GM21825 (cell line): Measurements from ENCODE around the gene BLOC1S5.
"Not testable (repeated sequence)": the region's sequence is repeated elsewhere in the genome, so short reads cannot be mapped to it uniquely, and the experiment has no call there.

Source experiments
- ATAC-seq: cut with Tn5 transposase; IDR thresholded peaks from one replicate; pipeline ENCODE4 v1.9.1; 2021; ENCODE audit warnings: mild to moderate bottlenecking, moderate library complexity; ENCODE audit not compliant: unreplicated experiment

The BLOC1S5 gene

DNA sequence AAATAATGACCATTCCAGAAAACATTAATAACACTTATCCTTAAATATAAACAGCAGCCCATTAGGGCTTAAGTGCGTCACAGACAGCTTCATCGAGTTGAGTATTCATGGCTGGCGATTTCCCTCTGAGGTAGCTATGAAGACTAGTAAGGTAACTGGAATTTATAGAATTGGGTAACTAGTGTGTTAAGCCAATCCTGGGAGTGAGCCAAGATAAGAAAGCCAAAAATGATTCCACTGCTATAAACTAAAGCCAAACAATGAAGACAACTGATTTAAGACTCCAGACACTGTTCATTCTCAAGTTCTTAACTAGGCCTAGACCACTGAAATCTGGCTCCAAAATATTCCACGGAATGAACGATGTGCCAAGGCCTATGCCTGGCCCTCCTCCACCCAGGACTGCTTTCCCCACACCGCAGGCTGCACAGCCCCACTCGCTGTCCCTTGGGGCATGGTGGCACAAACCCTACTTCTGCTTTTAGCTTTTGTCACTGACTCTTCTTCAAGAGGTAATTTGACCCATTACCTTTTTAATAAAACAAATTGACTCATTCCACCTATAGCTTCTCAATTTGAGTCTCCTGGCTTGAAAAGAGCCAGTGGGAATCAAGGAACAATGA is 66.0 kb downstream of the BLOC1S5 start:
- no peak for ATAC-seq

DNA sequence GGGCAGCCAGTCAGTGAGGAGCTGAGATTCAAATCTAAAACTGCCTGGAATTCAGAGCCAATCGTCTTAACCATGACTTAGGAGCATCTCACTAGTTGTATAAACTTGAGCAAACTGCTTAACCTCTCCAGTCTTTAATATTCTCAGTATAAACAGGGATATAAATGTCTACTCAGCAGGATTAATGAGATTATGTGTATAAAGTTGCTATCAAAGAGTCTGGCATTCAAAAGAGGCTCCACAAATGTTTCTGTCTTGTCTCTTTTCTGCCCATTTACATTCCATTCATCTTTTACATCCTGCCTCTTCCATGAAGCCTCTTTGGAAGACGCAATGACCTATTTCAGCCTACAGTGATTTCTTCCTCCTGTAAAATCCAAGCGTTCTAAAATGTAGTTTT is 66.9 kb downstream of the BLOC1S5 start:
- ATAC-seq: no peak

DNA sequence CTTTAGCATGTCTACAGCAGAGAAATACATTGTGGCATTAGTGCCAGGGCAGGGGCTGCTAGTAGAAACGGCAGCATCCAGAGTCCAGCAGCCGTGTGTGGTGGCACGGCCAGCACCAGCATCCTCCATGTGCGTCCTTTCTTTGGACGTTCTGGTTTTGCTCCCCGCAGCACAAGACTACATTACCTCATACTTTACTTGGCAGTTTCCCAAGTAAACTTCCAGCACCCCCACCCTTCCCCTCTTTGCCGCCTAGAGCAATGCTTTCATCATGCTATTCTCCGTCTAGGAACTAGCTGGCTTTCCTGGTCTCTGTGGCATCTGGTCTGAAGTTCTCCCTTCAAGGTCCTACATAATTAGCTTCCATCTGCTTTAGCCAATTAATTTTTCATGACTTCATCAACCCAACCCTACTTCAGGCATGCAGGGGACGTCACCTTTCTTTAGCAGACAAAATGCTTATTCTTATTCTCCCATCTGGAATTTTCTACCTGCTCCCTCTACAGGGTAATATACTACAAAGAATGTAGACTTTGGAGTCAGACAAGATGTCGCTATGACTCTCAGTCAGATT is 67.6 kb downstream of the BLOC1S5 start:
- no peak for ATAC-seq

DNA sequence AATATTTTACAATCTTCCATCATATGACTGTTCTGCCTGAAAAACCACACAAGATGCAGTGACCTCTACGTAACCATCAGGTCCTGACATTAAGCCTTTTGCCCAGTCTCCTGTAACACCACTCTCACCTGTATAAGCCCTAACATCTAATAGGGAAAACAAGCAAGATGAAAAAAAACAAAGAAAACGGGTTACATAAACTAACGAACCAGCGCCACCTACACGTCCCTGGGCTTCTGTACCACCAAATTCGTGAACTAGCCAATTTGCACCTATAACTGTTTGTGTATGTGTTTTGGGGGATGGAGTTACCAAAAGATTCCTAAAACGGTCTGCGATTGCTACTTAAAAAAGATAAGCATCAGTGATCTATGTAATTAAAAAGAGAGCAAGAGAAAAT is 70.2 kb downstream of the BLOC1S5 start:
- no peak for ATAC-seq

DNA sequence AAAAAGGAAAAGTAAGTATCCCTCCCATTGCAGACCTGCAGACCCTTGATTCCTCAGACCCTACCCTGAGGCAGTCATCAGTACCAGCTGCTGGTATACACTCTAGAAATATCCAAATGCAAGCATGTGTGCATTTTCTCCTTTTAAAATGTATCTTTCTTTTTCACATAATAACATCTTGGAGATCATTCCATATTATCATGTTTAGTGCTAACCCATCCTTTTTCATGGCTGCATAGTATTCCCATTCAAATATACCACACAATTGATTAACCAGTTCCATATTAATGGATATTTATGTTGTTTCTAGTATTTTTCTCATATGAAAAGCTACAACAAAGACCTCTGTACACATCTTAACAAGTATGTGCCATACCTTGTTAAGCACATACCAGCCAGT is 70.8 kb downstream of the BLOC1S5 start:
- no peak for ATAC-seq

DNA sequence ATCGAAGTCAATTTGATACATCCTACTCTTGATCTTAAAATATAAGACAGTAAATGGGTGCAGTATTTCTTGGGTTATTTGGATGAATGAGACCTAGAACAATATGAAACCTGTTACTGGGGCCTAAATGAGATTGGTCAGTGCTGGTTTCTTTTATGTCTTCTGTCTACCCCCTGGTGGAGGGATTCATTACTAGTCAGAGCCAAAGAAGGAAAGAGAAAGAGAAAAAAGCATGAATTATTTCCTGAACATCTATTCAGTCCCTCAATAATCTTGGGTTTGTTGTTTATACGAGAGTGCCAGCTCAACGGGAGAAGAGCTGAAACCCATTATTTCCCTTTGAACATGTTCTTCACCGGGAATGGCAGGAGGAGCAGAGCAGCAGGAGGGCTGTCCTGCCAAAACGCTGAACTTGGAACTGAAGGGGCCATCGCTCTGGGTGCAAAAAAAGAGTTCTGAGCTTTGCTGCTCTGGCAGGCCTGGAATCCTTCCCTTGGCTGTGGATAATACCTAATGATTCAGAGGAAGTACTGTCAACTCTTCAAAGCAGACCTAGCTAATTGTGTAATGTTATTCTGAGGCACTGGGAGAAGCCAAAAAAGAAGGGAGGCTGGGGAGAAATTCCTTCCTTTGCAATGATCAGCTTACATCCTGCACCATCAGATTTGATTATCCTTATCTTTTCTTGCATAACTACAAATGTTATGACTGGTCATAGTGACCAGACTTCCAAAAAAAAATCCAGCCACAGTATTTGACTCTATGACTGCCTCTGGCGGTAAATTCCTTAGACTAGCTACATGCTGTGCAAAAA is 72.0 kb downstream of the BLOC1S5 start:
- peak; percentile 79 for ATAC-seq

DNA sequence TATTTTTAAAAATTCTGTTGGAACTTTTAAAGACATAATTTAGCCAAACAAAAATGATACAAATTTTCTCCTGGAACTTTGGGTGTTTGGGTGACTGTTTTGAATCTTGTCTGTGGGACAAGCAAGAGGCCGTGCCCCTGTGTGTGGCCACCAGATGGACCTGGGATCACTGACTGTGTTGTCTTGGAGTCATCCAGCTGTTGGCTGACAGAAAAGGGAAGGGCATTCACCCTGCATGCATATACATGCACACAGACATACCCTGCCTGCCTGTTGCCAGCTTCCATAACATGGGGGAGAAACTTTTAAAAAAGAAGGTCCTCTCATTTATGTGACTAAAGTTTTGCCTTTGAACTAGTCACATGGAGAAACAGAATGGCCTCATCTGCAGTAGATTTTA is 72.7 kb downstream of the BLOC1S5 start:
- no peak for ATAC-seq

DNA sequence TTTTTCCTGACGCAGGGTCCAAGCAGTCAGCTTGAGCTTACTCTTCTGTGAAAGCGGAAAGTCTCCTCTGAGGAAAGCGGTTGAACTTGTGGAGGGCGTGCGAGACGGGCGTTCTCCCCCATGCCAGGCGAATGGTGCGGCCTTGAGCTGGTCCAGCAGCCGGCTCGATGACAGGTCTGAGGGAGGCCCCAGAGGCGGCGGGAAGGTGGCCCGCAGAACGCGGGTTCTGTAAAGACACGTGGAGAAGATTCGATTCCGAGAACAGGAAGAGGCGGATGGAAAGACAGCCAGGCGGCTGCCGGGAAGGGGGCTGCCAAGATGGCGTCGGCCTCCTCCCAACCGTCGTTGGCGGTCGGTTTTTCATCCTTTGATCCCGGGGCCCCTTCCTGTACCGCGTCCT is 78.0 kb downstream of the BLOC1S5 start:
- ATAC-seq: no peak

DNA sequence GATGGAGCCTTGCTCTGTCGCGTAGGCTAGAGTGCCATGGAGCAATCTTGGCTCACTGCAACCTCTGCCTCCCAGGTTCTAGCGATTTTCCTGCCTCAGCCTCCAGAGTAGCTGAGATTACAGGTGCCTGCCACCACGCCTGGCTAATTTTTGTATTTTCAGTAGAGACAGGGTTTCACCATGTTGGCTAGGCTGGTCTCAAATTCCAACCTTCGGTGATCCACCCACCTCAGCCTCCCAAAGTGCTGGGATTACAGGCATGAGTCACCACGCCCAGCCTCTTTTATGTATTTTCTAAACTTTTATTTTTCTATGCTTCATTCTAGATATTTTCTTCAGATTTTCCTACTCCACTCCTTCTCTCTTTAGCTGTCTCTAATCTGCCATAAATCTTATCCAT is 80.2 kb downstream of the BLOC1S5 start:
- not testable (repeated sequence) for ATAC-seq

DNA sequence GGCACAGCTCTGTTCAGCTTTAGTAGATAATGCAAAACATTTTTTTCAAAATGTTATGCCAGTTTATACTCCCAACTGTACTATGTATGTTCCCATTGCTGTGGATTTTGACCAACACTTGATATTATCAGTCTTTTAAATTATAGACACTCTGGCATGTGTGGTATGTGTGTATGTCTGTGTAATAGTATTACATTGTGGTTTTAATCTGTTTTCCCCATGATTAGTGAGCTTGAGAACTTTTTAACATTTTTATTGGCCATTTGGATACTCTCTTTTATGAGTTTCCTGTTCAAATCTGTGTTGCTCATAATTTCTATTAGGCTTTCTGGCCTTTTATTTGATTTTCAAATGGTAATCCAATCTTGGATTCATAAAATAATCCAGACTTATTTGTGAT is 84.4 kb downstream of the BLOC1S5 start:
- ATAC-seq: no peak

DNA sequence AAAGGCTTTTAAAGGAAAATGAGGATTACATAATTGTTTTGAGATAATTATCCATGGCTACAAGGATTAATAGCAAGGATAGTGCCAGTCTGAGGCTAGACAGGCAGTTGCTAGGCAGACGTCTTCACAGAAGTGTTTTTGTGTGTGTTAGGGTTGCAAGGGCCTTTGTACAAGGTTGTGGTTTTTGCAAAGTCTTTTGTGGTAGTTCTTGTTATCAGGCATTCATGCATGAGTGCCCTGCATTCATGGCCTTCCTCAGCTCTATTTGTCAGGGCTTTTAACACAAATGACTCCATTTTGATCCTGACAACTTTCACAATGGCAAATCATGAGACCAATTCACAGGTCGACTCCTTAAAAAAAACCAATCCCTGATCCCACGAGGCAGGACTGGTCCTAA is 85.5 kb downstream of the BLOC1S5 start:
- peak; percentile 70 for ATAC-seq

DNA sequence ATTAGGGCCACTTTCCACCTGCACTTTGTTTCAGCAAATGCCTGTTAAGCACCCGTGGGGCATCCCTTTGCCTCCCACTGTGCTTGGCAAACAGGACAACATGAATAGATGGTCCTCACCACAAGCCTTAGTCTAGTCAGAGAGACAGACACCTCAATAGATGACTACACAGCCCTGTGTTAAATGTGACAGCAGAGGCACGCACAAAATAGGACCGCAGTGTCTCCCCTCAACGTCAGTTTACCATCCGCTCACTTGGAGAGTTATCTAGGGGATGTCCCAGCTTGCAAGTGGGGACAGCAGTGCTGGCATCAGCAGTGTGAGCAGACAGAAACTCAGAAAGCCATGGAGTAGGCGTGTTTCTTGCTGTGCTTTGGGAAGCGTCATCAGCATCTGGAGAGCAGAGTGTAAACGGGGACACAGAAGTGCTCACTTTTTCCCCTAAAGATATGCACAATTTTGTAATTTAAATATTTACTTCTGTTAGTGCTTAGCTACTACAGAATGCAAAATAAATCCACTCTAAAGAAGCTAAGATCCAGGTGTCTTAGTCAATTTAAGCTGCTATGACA is 87.6 kb downstream of the BLOC1S5 start:
- no peak for ATAC-seq

DNA sequence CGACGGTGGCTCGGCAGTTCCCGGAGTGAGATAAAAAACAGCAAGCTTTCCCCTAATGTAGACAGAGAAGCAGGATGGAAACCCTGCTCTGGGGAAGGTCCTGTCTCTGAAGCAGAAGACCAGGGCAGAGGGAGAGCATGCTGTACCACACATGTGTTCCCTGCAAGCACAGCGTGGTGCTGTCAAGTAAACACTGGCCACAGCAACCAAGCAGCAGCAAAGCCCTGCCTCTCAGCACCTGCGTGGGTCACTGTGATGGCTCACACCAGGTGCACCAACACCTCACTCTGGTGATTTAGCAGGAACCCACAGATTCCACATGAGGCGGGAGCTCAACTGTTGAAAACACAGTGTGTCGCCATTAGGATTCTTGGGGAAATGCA is 88.4 kb downstream of the BLOC1S5 start:
- no peak for ATAC-seq

DNA sequence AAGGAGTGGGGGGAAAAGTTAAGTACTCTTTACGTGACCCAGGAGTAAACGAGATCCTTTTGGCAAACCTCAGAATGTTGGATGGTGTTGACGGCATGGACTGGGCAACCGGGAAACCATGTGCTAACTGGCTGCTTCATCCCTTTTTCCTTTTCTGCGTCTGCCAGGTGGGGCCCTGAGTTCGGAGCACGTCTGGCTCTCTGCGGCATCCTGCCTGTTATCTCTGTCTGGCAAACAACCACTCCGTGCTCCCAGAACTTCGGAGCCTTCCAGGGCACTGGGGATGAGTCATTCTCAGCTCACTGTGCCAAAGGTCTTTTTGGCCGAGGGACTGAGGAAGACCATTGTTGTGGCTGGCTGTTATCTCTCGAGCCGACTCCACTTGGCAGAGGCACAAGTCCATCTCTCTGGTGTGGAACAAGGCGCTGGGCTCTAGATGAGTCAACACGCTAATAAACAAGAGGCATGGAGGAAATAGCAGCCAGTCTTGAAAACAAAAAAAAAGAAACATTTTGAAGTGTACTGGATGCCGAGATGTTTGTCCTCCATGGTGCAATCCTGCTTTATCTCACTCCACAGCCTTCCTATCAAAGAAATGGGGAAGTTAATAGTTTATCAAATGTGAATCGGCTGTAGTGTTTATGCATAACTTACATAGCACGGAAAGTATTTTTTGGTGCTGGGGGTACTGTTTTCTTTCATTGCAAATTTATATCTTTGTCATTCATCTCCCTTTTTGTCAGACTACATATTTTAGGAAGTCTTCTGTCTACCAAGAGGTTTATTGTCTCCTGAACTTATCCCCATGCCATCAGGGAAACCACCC is 89.0 kb downstream of the BLOC1S5 start:
- no peak for ATAC-seq

DNA sequence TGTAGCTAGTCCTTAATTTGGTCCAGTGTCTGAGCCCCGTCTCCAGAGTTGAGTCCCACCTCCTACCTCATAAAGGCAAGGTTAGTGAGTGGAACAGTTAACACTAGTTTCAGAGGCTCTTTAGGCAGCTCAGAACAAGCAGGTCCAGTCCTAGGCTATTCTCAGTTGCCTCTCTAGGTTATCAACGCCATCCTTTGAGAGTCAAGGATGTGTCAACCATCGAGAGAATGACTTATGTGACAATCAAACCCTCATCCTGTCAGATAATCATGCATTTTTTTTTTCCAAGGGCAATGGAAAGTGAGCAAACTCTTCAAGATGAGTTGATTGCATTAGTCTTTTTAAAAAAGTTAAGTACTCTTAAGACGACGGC is 89.6 kb downstream of the BLOC1S5 start:
- no peak for ATAC-seq

DNA sequence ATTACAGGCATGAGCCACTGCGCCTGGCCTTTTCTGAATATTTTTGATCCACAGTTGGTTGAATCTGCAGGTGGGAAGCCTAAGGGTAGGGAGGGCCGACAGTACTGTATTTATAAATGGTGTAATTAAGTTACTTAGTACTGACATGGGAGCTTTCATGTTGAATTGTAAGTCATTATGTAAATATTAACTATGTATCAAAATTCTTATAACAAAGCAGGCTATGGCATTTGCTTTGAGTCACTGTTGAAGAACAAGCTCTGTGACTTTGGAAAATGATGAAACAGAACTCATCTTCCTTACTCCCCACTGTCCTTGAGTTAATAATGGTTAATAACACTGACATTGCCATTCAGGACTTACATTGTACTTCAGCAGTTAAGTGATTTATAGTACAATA is 90.6 kb downstream of the BLOC1S5 start:
- no peak for ATAC-seq

DNA sequence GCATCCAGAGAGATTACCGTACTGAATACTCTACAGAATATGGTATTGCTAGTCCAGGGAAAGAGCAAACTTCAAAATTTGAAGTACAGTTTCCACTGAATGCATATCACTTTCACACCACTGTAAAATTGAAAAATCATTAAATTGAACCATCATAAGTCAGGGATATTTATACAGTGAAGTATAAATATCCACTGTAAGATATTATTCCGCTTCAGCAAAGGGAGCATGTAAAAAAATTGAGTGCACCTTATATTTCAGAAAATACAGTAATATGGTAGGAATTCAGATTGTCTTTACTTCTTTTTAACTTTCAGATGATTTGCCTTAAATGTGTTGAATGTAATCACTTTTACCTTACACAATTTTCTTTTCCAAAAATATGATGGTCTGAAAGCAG is 92.7 kb downstream of the BLOC1S5 start:
- no peak for ATAC-seq

DNA sequence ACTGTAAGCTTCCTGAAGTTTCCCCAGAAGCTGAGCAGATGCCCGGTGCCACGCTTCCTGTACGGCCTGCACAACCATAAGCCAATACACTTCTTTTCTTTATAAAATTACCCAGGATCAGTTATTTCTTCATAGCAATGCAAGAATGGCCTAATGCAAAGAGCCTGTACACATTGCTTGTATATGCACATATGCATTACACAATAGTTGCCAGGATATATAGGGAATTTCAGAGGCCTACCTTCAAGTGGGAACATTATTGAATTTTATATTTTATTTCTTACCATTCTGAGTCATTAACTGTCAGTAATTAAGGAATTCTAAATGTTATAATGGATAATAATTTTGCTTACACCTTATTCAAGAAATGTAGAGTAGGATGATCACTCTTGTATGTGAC is 93.6 kb downstream of the BLOC1S5 start:
- ATAC-seq: no peak
